H54 (cell line): ENCODE results near the gene SAMD5.

Source experiments
- DNase-seq: peaks from one replicate; pipeline ENCODE4 v3.0.0; 2011; ENCODE audit warnings: low spot score, mixed read lengths; ENCODE audit not compliant: insufficient read length
- FAIRE-seq: peaks from 3 replicates; lab custom pipeline; 2011; peaks lifted over from hg19 to GRCh38; lab: Jason Lieb, UNC
- POLR2A ChIP-seq: IDR thresholded peaks from 2 replicates; pipeline ENCODE4 v1.6.1; 2011; ENCODE audit warnings: low read depth, mild to moderate bottlenecking, low read length

SAMD5 gene

DNA sequence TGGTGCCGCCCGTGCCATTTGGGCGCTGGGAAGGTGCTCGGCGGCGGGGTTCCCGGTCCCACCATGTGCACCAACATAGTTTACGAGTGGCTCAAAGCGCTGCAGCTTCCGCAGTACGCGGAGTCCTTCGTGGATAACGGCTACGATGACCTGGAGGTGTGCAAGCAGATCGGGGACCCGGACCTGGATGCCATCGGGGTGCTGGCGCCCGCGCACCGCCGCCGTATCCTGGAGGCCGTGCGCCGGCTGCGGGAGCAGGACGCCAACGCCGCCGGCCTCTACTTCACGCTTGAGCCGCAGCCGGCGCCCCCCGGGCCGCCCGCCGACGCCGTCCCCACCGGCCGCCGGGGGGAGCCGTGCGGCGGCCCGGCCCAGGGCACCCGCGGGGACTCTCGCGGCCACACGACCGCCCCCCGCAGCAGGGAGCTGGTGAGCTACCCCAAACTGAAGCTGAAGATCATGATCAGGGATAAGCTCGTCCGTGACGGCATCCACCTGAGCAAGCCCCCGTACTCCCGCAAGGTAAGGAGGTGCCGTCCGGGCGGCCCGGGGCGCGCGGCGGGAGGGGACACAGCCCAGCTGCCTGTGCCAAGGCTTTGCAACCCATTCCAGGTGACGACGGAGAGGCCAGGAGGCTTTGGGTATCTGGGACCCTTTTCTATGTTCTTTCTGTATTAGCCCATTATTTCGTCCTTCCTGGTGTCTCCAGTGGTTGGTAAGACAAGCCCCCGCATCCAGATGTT lies 547 bp downstream of the SAMD5 start:
- DNase-seq (no peak), FAIRE-seq (no peak)
- no peak for TF ChIP-seq POLR2A

DNA sequence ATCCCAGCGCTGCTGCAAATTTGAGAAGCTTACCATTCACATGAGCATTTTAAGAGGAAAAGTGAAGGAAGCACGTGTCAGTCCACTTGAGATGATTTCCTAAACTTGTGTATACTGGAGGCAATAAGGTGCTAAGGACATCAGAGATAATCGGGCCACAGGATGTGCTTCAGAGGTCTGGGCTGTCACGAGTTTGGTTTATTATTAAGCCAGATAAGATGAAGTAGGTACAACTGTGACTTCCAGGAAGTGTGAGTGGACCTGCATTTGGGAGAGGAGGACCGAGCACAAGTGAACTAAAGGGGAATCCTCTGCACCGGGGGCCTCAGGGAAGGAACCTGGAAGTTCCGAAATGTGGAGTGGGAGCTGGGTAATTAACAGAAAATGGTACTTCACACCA lies 1.4 kb downstream of the SAMD5 start:
- FAIRE-seq (no peak), DNase-seq (no peak)
- TF ChIP-seq POLR2A = no peak

DNA sequence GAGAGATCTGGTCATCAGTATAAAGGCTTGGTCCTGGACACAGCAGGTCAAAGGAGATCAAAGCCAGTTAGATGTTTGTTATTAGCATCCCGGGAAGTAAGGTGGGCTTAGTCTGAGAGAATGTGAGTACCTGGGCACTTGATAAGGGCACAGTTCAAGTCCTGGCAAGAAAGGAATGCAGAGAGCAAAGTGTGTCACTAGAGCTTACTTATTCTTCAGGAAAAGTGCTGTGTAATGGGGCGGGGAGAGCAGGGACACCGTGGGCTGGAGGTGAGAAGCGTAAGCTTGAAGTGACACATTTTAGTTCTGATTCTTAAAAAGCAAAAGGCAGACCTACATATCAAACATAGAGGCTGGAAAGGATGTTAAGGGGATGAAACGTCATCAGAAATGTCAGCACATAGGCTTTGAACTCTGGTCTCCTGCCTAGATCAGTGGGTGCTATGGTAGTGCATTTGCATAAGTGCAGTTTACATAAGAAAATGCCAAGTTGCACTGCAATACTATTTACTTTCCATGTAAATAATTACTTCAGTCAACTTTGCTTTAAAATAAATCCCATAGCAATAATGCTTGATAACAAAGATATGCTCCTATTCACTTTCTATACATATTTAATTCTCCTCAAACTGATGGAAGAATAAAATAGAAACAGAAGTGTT lies 2.6 kb downstream of the SAMD5 start:
- no peak for DNase-seq
- TF ChIP-seq POLR2A = no peak
- no peak for FAIRE-seq

DNA sequence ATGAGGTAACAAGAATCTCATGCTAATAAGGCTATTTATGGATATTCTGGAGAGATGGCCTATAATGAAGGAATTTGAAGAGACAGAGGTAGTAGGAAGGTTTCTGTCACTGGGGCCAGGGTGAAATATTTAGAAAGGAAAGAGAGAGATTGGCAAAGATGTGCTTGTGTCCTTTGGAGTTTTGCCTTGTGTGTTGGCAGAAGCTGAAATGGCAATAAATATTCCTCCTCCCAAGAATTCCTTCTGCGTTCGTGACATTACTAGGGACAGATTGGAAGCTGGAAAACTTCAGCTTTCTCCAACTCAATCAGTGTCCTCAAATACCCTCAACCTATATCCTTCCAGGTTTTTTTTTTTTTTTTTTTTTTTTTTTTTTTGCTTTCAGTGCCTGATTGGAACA lies 6.3 kb downstream of the SAMD5 start:
- DNase-seq = no peak
- FAIRE-seq = no peak
- no peak for TF ChIP-seq POLR2A

DNA sequence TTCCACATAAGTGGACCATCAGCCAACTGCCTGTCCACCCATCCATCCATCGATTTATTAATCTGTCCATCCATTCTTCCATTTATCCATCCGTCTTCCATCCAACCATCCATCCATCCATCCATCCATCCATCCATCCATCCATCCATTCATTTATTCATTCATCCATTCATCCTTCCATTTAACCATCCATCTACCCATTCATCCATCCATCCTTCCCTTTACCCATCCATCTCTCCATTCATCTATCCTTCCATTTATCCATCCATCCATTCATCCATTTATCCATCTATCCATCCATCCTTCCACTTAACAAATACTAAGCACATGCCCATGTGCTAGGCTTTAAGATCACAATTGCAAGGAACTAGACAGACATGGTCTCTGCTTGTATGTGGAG lies 6.8 kb downstream of the SAMD5 start:
- no peak for DNase-seq
- TF ChIP-seq POLR2A = no peak
- FAIRE-seq = no peak

DNA sequence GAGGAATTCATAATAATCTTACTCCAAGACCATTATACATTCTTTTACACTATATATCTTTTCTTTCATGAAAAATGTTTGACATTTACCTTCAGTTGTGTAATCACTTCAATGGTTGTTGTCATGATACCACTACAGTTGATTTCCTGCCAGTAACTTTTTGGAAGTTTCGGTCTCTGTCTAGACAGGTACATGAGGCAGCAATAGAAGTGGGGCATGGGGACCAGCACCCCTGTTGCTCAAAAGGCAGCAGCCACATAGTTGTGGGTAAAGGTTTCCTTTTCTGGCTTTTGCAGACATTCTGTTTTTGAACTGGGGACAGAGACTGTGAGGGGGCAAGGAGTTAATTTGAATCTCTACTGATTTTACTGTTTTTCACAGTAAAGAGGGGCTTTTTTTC lies 14.1 kb downstream of the SAMD5 start:
- no peak for FAIRE-seq
- no peak for TF ChIP-seq POLR2A
- DNase-seq = no peak

DNA sequence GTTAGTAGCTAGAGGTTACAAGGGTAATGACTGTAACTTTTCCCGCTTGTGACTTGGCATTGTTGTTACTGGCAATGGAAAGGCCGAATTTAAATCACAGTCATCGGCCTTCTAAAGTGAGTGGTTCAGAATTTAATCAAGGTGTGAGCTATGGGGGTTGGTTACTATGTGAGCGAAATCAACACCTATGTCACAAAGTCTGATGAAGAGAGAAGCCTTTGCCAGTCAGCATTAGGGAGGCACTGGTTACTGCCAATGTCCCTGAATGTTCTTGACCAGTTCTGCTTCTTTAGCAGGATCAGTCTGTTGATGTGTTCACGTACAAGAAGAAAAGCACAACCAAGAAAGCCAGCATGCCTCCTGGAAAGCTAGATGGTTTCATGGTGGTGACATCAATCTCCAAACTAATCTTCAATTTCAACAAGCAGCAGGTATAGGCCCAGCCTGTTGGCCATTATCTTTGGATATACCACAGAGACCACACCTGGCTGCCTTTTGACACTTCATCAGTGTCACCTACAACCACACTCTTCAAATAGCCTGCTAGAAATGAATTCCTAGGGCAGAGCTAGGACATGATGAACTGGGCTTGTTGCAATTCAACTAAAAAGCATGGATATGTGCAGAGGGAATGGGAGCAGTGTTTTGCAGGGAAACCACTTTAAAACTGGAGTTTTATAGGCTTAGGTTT lies 17.2 kb downstream of the SAMD5 start:
- no peak for TF ChIP-seq POLR2A
- DNase-seq (no peak), FAIRE-seq (no peak)

DNA sequence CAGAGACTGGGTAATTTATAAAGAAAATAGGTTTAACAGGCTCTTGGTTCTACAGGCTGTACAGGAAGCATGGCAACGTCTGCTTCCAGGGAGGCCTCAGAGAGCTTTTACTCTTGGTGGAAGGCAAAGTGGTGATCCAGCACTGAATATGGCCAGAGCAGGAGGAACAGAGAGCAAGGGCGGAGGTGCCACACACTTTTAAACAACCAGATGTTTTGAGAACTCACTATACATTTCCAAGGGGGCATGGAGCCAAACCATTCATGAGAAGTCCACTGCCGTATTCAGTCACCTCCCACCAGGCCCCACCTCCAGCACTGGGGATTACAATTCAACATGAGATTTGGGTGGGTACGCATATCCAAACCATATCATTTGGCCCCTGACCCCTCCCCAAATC lies 18.7 kb downstream of the SAMD5 start:
- no peak for DNase-seq
- no peak for TF ChIP-seq POLR2A
- FAIRE-seq = no peak

DNA sequence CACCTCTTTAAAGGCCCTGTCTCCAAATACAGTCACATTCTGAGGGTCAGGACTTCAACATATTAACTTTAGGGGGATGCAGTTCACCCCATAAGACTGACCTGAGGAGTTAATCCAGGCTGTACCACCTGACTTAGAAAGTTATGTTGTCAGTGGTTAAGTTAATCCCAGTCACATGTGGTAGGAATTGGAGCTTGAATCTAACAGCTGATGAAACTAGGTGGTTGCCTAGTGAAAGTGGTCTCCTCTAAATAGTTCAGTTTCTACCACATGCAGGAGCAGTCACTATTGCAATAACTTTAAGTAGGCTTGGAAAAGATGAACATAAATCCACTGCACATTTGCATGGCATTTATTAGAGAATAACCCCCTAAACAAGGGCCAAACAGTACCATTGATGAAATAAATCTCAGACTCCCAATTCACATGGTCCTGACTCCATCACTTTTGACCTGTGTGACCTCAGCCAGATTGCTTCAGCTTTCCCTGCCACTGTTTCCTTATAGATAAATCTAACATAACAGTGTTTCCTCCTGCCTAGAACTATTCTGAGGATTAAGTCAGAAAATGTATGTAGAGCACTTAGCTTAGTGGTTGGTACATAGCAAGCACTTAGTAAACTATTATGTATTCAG lies 20.1 kb downstream of the SAMD5 start:
- TF ChIP-seq POLR2A = no peak
- DNase-seq (no peak), FAIRE-seq (no peak)

DNA sequence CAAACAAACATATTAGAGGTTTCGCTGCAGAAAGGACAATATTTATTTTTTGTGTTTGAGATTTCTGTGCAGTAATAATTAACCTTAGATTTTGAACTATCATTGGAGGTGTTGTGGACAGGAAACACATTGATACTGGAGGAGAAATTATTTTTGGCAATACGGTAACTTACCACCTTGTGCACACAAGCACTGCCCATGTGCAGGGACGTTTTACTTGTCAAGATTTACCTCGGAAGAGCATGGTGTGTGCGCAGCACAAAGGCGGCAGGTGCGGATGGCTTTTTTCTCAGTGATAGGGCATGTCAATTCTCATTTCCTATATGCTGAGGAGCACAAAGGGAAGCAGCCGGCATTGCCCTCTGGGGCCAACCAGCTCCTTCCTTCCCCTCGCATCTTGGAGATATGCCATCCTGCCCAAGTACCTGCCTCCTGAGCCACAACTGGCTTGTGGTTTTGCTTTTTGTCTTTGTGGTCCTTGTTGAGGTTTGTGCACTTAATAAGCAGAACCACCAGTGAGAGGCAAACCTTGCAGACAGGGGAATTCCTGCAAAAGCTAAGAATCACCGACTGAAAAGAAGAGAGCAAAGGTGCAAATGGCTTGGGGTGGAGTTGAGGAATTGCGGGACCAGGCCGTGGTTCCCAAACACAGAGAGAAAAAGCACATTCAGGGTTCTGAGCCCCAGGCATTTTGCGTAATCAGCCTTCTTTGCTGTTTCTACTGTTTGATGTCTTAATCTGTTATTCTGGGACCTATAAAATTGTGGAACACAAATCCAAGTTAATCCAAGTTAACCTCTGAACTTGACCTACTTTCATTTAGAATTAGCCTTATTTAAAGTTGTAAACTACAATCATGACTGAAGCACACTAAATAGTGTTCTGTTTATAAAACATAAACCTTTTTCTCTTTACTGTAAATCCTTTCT lies 21.9 kb downstream of the SAMD5 start:
- TF ChIP-seq POLR2A = no peak
- no peak for DNase-seq
- no peak for FAIRE-seq

DNA sequence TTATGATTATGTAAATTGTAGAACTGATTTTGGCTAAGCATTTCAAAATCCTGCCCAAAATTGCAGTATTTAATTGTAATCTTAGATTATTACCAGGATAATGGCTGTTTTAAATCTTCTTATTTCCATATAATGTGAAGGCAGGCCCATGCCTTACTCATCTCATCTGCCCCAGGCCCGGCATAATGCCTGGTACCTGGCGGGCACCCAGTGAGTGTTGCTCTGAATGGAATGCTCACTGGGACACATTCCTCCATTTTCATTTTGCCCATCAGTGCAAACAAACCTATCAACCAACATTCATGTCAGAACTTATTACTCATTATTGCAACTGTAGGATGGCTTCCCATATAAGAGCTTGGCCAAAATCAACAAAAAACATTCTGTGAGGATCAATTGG lies 22.8 kb downstream of the SAMD5 start:
- no peak for DNase-seq
- FAIRE-seq = no peak
- TF ChIP-seq POLR2A = no peak

DNA sequence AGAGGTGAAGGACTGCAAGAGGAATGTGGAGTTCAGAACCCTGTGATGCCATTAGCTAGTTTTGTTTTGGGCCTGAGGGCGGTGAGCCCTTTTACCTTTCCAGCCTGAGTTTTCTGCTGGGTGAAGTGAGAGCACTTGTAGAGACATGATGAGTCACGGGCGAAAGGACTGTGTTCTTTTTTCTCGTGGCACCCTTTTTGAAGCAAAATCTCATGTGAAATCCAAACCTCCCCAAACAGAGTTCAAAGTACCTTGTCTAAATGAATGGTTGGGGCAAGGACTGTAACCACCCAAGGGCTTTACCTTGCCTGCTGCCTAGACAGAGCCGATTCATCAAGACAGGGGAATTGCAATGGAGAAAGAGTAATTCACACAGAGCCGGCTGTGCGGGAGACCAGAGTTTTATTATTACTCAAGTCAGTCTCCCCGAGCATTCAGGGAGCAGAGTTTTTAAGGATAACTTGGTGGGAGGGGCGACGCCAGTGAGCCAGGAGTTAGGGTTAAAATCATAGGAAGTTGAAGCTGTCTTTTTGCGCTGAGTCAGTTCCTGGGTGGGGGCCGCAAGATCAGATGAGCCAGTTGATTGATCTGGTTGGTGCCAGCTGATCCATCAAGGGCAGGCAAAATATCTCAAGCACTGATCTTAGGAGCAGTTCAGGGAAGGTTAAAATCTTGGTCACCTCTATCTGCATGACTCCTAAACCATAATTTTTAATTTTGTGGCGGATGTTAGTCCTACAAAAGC lies 25.8 kb downstream of the SAMD5 start:
- TF ChIP-seq POLR2A = no peak
- no peak for FAIRE-seq
- DNase-seq = no peak
